KBM-7 (cell line): ENCODE results near the gene TPM3.
"Not testable (repeated sequence)": the region's sequence is repeated elsewhere in the genome, so short reads cannot be mapped to it uniquely, and the experiment has no call there.

Experiments used
- DNase-seq: peaks from one replicate; pipeline ENCODE4 v3.0.0-alpha.2; 2015
- in situ Hi-C: fragments of 300-500 bp; cut with MboI; formaldehyde crosslinking; loops from 2 replicates; pipeline ENCODE4 v1.14.3; 2020; ENCODE audit warnings: low sequenced_read_pairs, low pct_unique_long_range_greater_than_20kb, mixed read lengths

The TPM3 gene

GRCh38 chr1:154191990-154192461 is at the start of gene TPM3:
Gene TPM3 (minus strand): TSS chr1:154192100. CDS start chr1:154192018, 82 bp downstream.
- peak; percentile 77 for DNase-seq
- in situ Hi-C loops = no loop called here

- in situ Hi-C loops = no loop called here
- DNase-seq = no peak
These were observed 48.5 kb upstream of the TPM3 start for GRCh38 chr1:154240294-154240833.

- in situ Hi-C loops = no loop called here
- DNase-seq = no peak
These were observed 47.6 kb upstream of the TPM3 start for GRCh38 chr1:154239491-154239890.

GRCh38 chr1:154237880-154238506 is 46.1 kb upstream of the TPM3 start:
- in situ Hi-C loops = no loop called here
- no peak for DNase-seq

- in situ Hi-C loops = no loop called here
These were observed 45.5 kb upstream of the TPM3 start for GRCh38 chr1:154237435-154237834.

GRCh38 chr1:154236855-154237254 is 45.0 kb upstream of the TPM3 start:
- no peak for DNase-seq
- in situ Hi-C loops = no loop called here

More at GRCh38 chr1:154237435-154237834, 45.5 kb upstream of the TPM3 start:
- DNase-seq = no peak

- DNase-seq, in situ Hi-C loops: not testable (repeated sequence)
These were observed 41.2 kb upstream of the TPM3 start for GRCh38 chr1:154233127-154233526.

GRCh38 chr1:154231112-154231511 is 39.2 kb upstream of the TPM3 start:
- in situ Hi-C loops, DNase-seq: not testable (repeated sequence)

GRCh38 chr1:154225370-154225769 is 33.5 kb upstream of the TPM3 start:
- no peak for DNase-seq
- in situ Hi-C loops = no loop called here

GRCh38 chr1:154223621-154224020 is 31.7 kb upstream of the TPM3 start:
- in situ Hi-C loops = no loop called here

GRCh38 chr1:154222918-154223317 is 31.0 kb upstream of the TPM3 start:
- in situ Hi-C loops = no loop called here
- no peak for DNase-seq

More at GRCh38 chr1:154223621-154224020, 31.7 kb upstream of the TPM3 start:
- DNase-seq = no peak

GRCh38 chr1:154222518-154222917 is 30.6 kb upstream of the TPM3 start:
- in situ Hi-C loops = no loop called here
- peak; percentile 27 for DNase-seq

GRCh38 chr1:154221278-154222001 is 29.5 kb upstream of the TPM3 start:
- peak; percentile 37 for DNase-seq
- in situ Hi-C loops = no loop called here

GRCh38 chr1:154220970-154221277 is 29.0 kb upstream of the TPM3 start:
- in situ Hi-C loops = no loop called here
- no peak for DNase-seq

GRCh38 chr1:154220071-154220969 is 28.4 kb upstream of the TPM3 start, which contains the start of gene UBAP2L:
Gene UBAP2L (plus strand): TSS chr1:154220955. CDS start chr1:154225124, 4,169 bp downstream.
- in situ Hi-C loops = no loop called here
- peak; percentile 100 for DNase-seq

- in situ Hi-C loops = no loop called here
- DNase-seq = peak; percentile 60
These were observed 27.6 kb upstream of the TPM3 start for GRCh38 chr1:154219541-154219940.

GRCh38 chr1:154218545-154218944 is 26.6 kb upstream of the TPM3 start:
- DNase-seq = no peak
- in situ Hi-C loops = no loop called here

- no peak for DNase-seq
- in situ Hi-C loops = no loop called here
These were observed 21.4 kb upstream of the TPM3 start for GRCh38 chr1:154213274-154213673.

GRCh38 chr1:154212083-154212482 is 20.2 kb upstream of the TPM3 start:
- in situ Hi-C loops = no loop called here
- no peak for DNase-seq
